ENCODE data around the gene KCNQ1OT1.

The KCNQ1OT1 gene

GRCh38 chr11:2737226-2737590, 37.4 kb upstream of the KCNQ1OT1 start:
- DNase-seq (ENCODE audit: low read depth in 2 of 2) = no peak

- DNase-seq (ENCODE audit: low read depth in 2 of 2) = no peak
Observed at GRCh38 chr11:2736577-2737225, 36.9 kb upstream of the KCNQ1OT1 start.

- no peak for DNase-seq (ENCODE audit: low read depth in 2 of 2)
Observed at GRCh38 chr11:2735053-2735589, 35.3 kb upstream of the KCNQ1OT1 start.

- DNase-seq (ENCODE audit: low read depth in 2 of 2) = no peak
Observed at GRCh38 chr11:2734181-2735052, 34.6 kb upstream of the KCNQ1OT1 start.

- DNase-seq (ENCODE audit: low read depth in 2 of 2) = no peak
Observed at GRCh38 chr11:2732940-2733628, 33.3 kb upstream of the KCNQ1OT1 start.

GRCh38 chr11:2732261-2732939, 32.6 kb upstream of the KCNQ1OT1 start:
- no peak for DNase-seq (ENCODE audit: low read depth in 2 of 2)

GRCh38 chr11:2731130-2732125, 31.6 kb upstream of the KCNQ1OT1 start:
- no peak for DNase-seq (ENCODE audit: low read depth in 2 of 2)

- DNase-seq (ENCODE audit: low read depth in 2 of 2) = no peak
Observed at GRCh38 chr11:2730272-2731129, 30.7 kb upstream of the KCNQ1OT1 start.

- no peak for DNase-seq (ENCODE audit: low read depth in 2 of 2)
Observed at GRCh38 chr11:2729841-2730240, 30.0 kb upstream of the KCNQ1OT1 start.

- no peak for DNase-seq (ENCODE audit: low read depth in 2 of 2)
Observed at GRCh38 chr11:2728663-2729332, 29.0 kb upstream of the KCNQ1OT1 start.

- no peak for DNase-seq (ENCODE audit: low read depth in 2 of 2)
Observed at GRCh38 chr11:2728128-2728662, 28.4 kb upstream of the KCNQ1OT1 start.

- no peak for DNase-seq (ENCODE audit: low read depth in 2 of 2)
Observed at GRCh38 chr11:2726964-2727363, 27.2 kb upstream of the KCNQ1OT1 start.

- peak; percentile 31 to 53 for DNase-seq (ENCODE audit: low read depth in 2 of 2)
Observed at GRCh38 chr11:2725368-2726300, 25.8 kb upstream of the KCNQ1OT1 start.

- no peak for DNase-seq (ENCODE audit: low read depth in 2 of 2)
Observed at GRCh38 chr11:2724653-2725367, 25.0 kb upstream of the KCNQ1OT1 start.

- DNase-seq (ENCODE audit: low read depth in 2 of 2) = no peak
Observed at GRCh38 chr11:2724104-2724503, 24.3 kb upstream of the KCNQ1OT1 start.

- DNase-seq (ENCODE audit: low read depth in 2 of 2) = no peak
Observed at GRCh38 chr11:2722955-2723354, 23.2 kb upstream of the KCNQ1OT1 start.
